SK-MEL-5 (cell line): Measurements from ENCODE around the gene EXOC6B. TPM values are rescaled to one million over a fixed set of nuclear protein-coding genes. Genes with fewer than 3 reads are reported as not detected.

Experiments
- DNase-seq: peaks from one replicate; pipeline ENCODE4 v3.0.0-alpha.2; 2016; ENCODE audit warnings: low read depth, low spot score
- in situ Hi-C: cut with HindIII; loops from 2 replicates; pipeline ENCODE4 v1.10.0; 2016; ENCODE audit warnings: low sequenced_read_pairs, high pct_unique_total_duplicates, low pct_unique_long_range_greater_than_20kb
- polyA plus RNA-seq, 2 experiments: library from polyadenylated mRNA; depleted of rRNA; stranded (reverse); fragments of >200 nt; gene quantifications; 2 replicates each; pipeline ENCODE4 v1.2.3, GENCODE V29; 2015
- total RNA-seq: library from RNA; depleted of rRNA; stranded (reverse); fragments of >200 nt; shearing (Covaris generic); gene quantifications from 2 replicates; pipeline ENCODE4 v1.2.3, GENCODE V29; 2014; rRNA removed

Gene EXOC6B
- 20.0 and 21.8 TPM in 2 replicates for total RNA-seq
- polyA plus RNA-seq (2015; cell fraction: cytosol; rRNA removed): 16.9 and 25.2 TPM in 2 replicates
- polyA plus RNA-seq (2015; cell fraction: nucleus; rRNA removed): 20.0 and 29.5 TPM in 2 replicates

- DNase-seq: peak; percentile 95
- in situ Hi-C loops: no loop called here
These were observed at the start of gene EXOC6B for GRCh38 chr2:72825257-72826155. Gene EXOC6B (minus strand): TSS chr2:72826033.

GRCh38 chr2:72871880-72872279 is 46.0 kb upstream of the EXOC6B start:
- DNase-seq: no peak
- in situ Hi-C loops: no loop called here

GRCh38 chr2:72871060-72871459 is 45.2 kb upstream of the EXOC6B start:
- DNase-seq: no peak
- in situ Hi-C loops: no loop called here

GRCh38 chr2:72864500-72864899 is 38.7 kb upstream of the EXOC6B start:
- DNase-seq: no peak
- in situ Hi-C loops: no loop called here

- in situ Hi-C loops: no loop called here
- DNase-seq: no peak
These were observed 37.2 kb upstream of the EXOC6B start for GRCh38 chr2:72863046-72863445.

GRCh38 chr2:72862239-72862988 is 36.6 kb upstream of the EXOC6B start:
- in situ Hi-C loops: no loop called here
- DNase-seq: peak; percentile 92

GRCh38 chr2:72859831-72860262 is 34.0 kb upstream of the EXOC6B start:
- peak; percentile 88 for DNase-seq
- in situ Hi-C loops: no loop called here

GRCh38 chr2:72851333-72851732 is 25.5 kb upstream of the EXOC6B start:
- DNase-seq: no peak
- in situ Hi-C loops: no loop called here

- no peak for DNase-seq
- in situ Hi-C loops: no loop called here
These were observed 23.3 kb upstream of the EXOC6B start for GRCh38 chr2:72849138-72849462.

- in situ Hi-C loops: no loop called here
- no peak for DNase-seq
These were observed 22.8 kb upstream of the EXOC6B start for GRCh38 chr2:72848436-72849137.

- in situ Hi-C loops: no loop called here
- no peak for DNase-seq
These were observed 21.9 kb upstream of the EXOC6B start for GRCh38 chr2:72847534-72848315.

GRCh38 chr2:72846171-72847095 is 20.6 kb upstream of the EXOC6B start:
- in situ Hi-C loops: no loop called here
- no peak for DNase-seq

GRCh38 chr2:72843301-72843700 is 17.5 kb upstream of the EXOC6B start:
- no peak for DNase-seq
- in situ Hi-C loops: no loop called here

- in situ Hi-C loops: no loop called here
- no peak for DNase-seq
These were observed 15.8 kb upstream of the EXOC6B start for GRCh38 chr2:72841462-72842125.

- in situ Hi-C loops: no loop called here
- DNase-seq: peak; percentile 50
These were observed 14.2 kb upstream of the EXOC6B start for GRCh38 chr2:72840066-72840465.

GRCh38 chr2:72837171-72837570 is 11.3 kb upstream of the EXOC6B start:
- in situ Hi-C loops: no loop called here
- no peak for DNase-seq
